ENCODE data around the gene ZNF639. TPM values are rescaled to one million over a fixed set of nuclear protein-coding genes. Genes with fewer than 3 reads are reported as not detected.

ZNF639 gene
- total RNA-seq, 2 experiments from 2014 or later, result 35.1 to 35.4 TPM

DNA sequence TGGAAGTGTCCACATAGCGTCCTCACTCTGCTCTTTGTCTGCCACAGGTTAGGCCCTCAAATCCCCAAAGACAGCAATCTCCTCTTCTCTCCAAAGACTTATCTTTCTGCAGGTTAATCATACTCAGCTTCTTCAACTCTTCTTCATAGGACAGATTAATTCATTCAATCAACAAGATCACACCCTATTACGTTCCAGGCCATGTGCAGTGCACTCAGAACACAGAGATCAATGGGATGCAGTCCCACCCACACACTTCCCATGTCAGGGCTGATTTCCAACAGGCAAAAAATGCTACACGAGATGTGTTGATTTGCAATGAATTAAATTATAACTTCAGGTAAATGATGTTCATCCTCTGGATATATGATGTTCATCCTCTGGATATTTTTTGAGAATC lies 33.5 kb upstream of the ZNF639 start:
- DNase-seq, result no peak
- no peak for ATAC-seq
- ChIA-PET CTCF (no interaction called here), POLR2A (no interaction called here)
- Mint-ChIP-seq H3K36me3 (ENCODE audit: low read depth) (no peaks in the 10 kb centered on the region), H3K9me3 (no peaks in the 10 kb centered on the region), H3K27ac (no peak overlapping the region), H3K27me3 (peaks cover 2% of the 10 kb centered on the region), H3K4me3 (no peak overlapping the region), H3K4me1 (ENCODE audit: low read depth) (no peaks in the 10 kb centered on the region)
- intact Hi-C loops (cut with micrococcal nuclease), result no loop called here
- TF ChIP-seq, protein P1, sequence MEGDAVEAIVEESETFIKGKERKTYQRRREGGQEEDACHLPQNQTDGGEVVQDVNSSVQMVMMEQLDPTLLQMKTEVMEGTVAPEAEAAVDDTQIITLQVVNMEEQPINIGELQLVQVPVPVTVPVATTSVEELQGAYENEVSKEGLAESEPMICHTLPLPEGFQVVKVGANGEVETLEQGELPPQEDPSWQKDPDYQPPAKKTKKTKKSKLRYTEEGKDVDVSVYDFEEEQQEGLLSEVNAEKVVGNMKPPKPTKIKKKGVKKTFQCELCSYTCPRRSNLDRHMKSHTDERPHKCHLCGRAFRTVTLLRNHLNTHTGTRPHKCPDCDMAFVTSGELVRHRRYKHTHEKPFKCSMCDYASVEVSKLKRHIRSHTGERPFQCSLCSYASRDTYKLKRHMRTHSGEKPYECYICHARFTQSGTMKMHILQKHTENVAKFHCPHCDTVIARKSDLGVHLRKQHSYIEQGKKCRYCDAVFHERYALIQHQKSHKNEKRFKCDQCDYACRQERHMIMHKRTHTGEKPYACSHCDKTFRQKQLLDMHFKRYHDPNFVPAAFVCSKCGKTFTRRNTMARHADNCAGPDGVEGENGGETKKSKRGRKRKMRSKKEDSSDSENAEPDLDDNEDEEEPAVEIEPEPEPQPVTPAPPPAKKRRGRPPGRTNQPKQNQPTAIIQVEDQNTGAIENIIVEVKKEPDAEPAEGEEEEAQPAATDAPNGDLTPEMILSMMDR (IDR thresholded peaks at IDR 0.05), result no peak

GRCh38 chr3:179292450-179292849 lies 30.4 kb upstream of the ZNF639 start:
- POLR2A ChIA-PET, result no interaction called here
- ATAC-seq (no peak), DNase-seq (no peak)
- Mint-ChIP-seq H3K36me3 (ENCODE audit: low read depth) (no peaks in the 10 kb centered on the region), H3K4me1 (ENCODE audit: low read depth) (no peaks in the 10 kb centered on the region), H3K4me3 (no peak overlapping the region), H3K9me3 (no peaks in the 10 kb centered on the region), H3K27me3 (peaks cover 2% of the 10 kb centered on the region), H3K27ac (no peak overlapping the region)
- intact Hi-C loops (cut with micrococcal nuclease), result no loop called here
- TF ChIP-seq, protein P1 (IDR thresholded peaks at IDR 0.05), result no peak
- CTCF ChIA-PET, result no interaction called here

- TF ChIP-seq, protein P1 (IDR thresholded peaks at IDR 0.05), result no peak
- peaks cover 4% of the 10 kb centered on the region for H3K27me3 Mint-ChIP-seq
- ChIA-PET POLR2A (interaction anchor here (0.5 kb wide), 1 partner anchor 43 kb away, joined by 3 read pairs; no protein-coding TSS in a partner anchor), CTCF (no interaction called here)
- H3K4me1 Mint-ChIP-seq (ENCODE audit: low read depth), result no peaks in the 10 kb centered on the region
- DNase-seq (no peak), ATAC-seq (no peak)
- H3K4me3 Mint-ChIP-seq, result no peak overlapping the region
- no peaks in the 10 kb centered on the region for H3K36me3 Mint-ChIP-seq (ENCODE audit: low read depth)
- H3K27ac Mint-ChIP-seq, result no peak overlapping the region
- intact Hi-C loops (cut with micrococcal nuclease), result no loop called here
- peaks cover 5% of the 10 kb centered on the region for H3K9me3 Mint-ChIP-seq
Measured at GRCh38 chr3:179297971-179298725, 24.7 kb upstream of the ZNF639 start.

- Mint-ChIP-seq H3K27ac (no peak overlapping the region), H3K27me3 (peaks cover 4% of the 10 kb centered on the region), H3K36me3 (ENCODE audit: low read depth) (no peaks in the 10 kb centered on the region), H3K4me1 (ENCODE audit: low read depth) (no peaks in the 10 kb centered on the region), H3K9me3 (peaks cover 5% of the 10 kb centered on the region), H3K4me3 (no peak overlapping the region)
- intact Hi-C loops (cut with micrococcal nuclease), result no loop called here
- TF ChIP-seq, protein P1 (IDR thresholded peaks at IDR 0.05), result no peak
- no peak for DNase-seq
- CTCF ChIA-PET, result no interaction called here
- POLR2A ChIA-PET, result no interaction called here
- ATAC-seq, result no peak
Measured at GRCh38 chr3:179299316-179299715, 23.5 kb upstream of the ZNF639 start.

GRCh38 chr3:179299999-179300613 lies 22.7 kb upstream of the ZNF639 start:
- H3K4me3 Mint-ChIP-seq, result no peak overlapping the region
- intact Hi-C loops (cut with micrococcal nuclease), result no loop called here
- no peak overlapping the region for H3K27ac Mint-ChIP-seq
- H3K4me1 Mint-ChIP-seq (ENCODE audit: low read depth), result no peaks in the 10 kb centered on the region
- ChIA-PET CTCF (no interaction called here), POLR2A (no interaction called here)
- TF ChIP-seq, protein P1 (IDR thresholded peaks at IDR 0.05), result no peak
- DNase-seq (no peak), ATAC-seq (no peak)
- H3K9me3 Mint-ChIP-seq, result peaks cover 5% of the 10 kb centered on the region
- H3K27me3 Mint-ChIP-seq, result peaks cover 4% of the 10 kb centered on the region
- no peaks in the 10 kb centered on the region for H3K36me3 Mint-ChIP-seq (ENCODE audit: low read depth)
